Measurements from ENCODE around the gene BMPER.

- TF ChIP-seq CTCF (conservative IDR thresholded peaks at IDR 0.05), result no peak
- no peak for TF ChIP-seq ZFX (IDR thresholded peaks at IDR 0.05)
Measured at GRCh38 chr7:33902746-33903145, 2.6 kb upstream of the BMPER start.
